HepG2 (cell line): ENCODE measurements around the gene MYCBPAP. TPM values are rescaled to one million over a fixed set of nuclear protein-coding genes. Genes with fewer than 3 reads are reported as not detected.

Experiments
- ATAC-seq: fragments of 200-7000 bp; cut with Tn5 transposase; 3 replicates; pipeline ENCODE4 v1.9.1; 2020; ENCODE audit warnings: mild to moderate bottlenecking, moderate library complexity
- BruUV-seq: library from RNA; stranded (reverse); fragments of 400-500 nt; replicated peaks from 2 replicates; lab custom pipeline; 2021; lab: Mats Ljungman, UMichigan
- CTCF ChIA-PET: fragments of 300-600 bp; formaldehyde crosslinking; extraction: SDS; loops from one replicate; lab custom pipeline; 2021; ENCODE audit warnings: low total read pairs, inconsistent platforms, low intra/inter-chr PET ratio; lab: Yijun Ruan, JAX
- POLR2A ChIA-PET: fragments of 350-600 bp; sonication (Branson Sonifier 250); formaldehyde crosslinking; loops from one replicate; lab custom pipeline; 2020; ENCODE audit warnings: antibody characterized with exemption, inconsistent platforms; lab: Yijun Ruan, JAX
- DNase-seq: peaks from one replicate; pipeline ENCODE4 v3.0.0-alpha.2; 2015; ENCODE audit warnings: low spot score
- FAIRE-seq: peaks from 3 replicates; lab custom pipeline; 2011; peaks lifted over from hg19 to GRCh38; lab: Jason Lieb, UNC
- H2AFZ ChIP-seq: one replicate; pipeline ENCODE4 v1.6.1; 2011; ENCODE audit warnings: low read length, inconsistent platforms
- H3K27ac ChIP-seq: fragments of 300-600 bp; 3 replicates; pipeline ENCODE4 v1.8.0; 2011; ENCODE audit warnings: mixed run types, mild to moderate bottlenecking, mixed read lengths, low read length, inconsistent platforms; ENCODE audit not compliant: insufficient read depth; ENCODE audit errors: extremely low read length
- H3K27me3 ChIP-seq, 2 experiments: fragments of 200-600 bp in 1 of 2; 2 replicates in 1 of 2; 3 replicates in 1 of 2; pipeline versions ENCODE4 v1.6.0 to v1.8.0; 2011; ENCODE audit warnings: low read length in 2 of 2, mild to moderate bottlenecking in 2 of 2, moderate library complexity in 2 of 2, inconsistent platforms in 1 of 2; ENCODE audit not compliant: insufficient read depth in 2 of 2, control insufficient read depth in 1 of 2
- H3K36me3 ChIP-seq, 2 experiments: fragments of 200-600 bp in 1 of 2; replicated peaks in 1 of 2; 2 replicates in 1 of 2; 3 replicates in 1 of 2; pipeline versions ENCODE4 v1.5.1 to v1.8.0; 2011; ENCODE audit warnings: low read length in 2 of 2, inconsistent platforms in 1 of 2; ENCODE audit not compliant: insufficient read depth in 2 of 2, control insufficient read depth in 1 of 2
- H3K4me1 ChIP-seq: 2 replicates; pipeline ENCODE4 v1.5.1; 2012; ENCODE audit warnings: low read length, inconsistent platforms; ENCODE audit not compliant: insufficient read depth
- H3K4me2 ChIP-seq: 2 replicates; pipeline ENCODE4 v1.6.0; 2011; ENCODE audit warnings: low read depth, low read length, inconsistent platforms
- H3K4me3 ChIP-seq, 3 experiments: fragments of 200-600 bp in 1 of 3; sonication (generic), shearing (Covaris generic) in 1 of 3; replicated peaks in 1 of 3; 2 replicates each; pipeline ENCODE4 v1.5.1; 2011 to 2016; ENCODE audit warnings: low read length in 3 of 3, inconsistent platforms in 2 of 3, low read depth in 2 of 3, mild to moderate bottlenecking in 2 of 3, control low read depth in 1 of 3, mixed read lengths in 1 of 3; ENCODE audit not compliant: insufficient read depth in 1 of 3
- H3K79me2 ChIP-seq: one replicate; pipeline ENCODE4 v1.6.1; 2011; ENCODE audit warnings: low read length, inconsistent platforms; ENCODE audit not compliant: insufficient read depth
- H3K9ac ChIP-seq: 2 replicates; pipeline ENCODE4 v1.6.0; 2011; ENCODE audit warnings: mild to moderate bottlenecking, low read depth, low read length, inconsistent platforms; ENCODE audit not compliant: insufficient read depth
- H3K9me3 ChIP-seq: 2 replicates; pipeline ENCODE4 v1.5.1; 2012; ENCODE audit warnings: mild to moderate bottlenecking, low read length
- H4K20me1 ChIP-seq: 2 replicates; pipeline ENCODE4 v1.6.0; 2011; ENCODE audit warnings: inconsistent platforms, mild to moderate bottlenecking, low read length, moderate library complexity; ENCODE audit not compliant: insufficient read depth
- BATF2 ChIP-seq: sonication (generic); formaldehyde crosslinking; IDR thresholded peaks from 2 replicates; pipeline ENCODE4 v1.8.0; 2022; ENCODE audit warnings: mild to moderate bottlenecking, missing genetic modification reagents, moderate library complexity
- GABPA ChIP-seq, 2 experiments: IDR thresholded peaks; 2 replicates each; pipeline ENCODE4 v1.6.1; 2011 to 2016; ENCODE audit warnings: low read depth in 2 of 2, low read length in 1 of 2, missing biosample characterization in 1 of 2, missing genetic modification characterization in 1 of 2
- GLI4 ChIP-seq: sonication (generic); formaldehyde crosslinking; IDR thresholded peaks from 2 replicates; pipeline ENCODE4 v1.5.1; 2020; ENCODE audit warnings: missing genetic modification reagents, mild to moderate bottlenecking, moderate library complexity, borderline replicate concordance
- MYPOP ChIP-seq: sonication (generic); formaldehyde crosslinking; IDR thresholded peaks from 2 replicates; pipeline ENCODE4 v1.8.1; 2023; ENCODE audit warnings: mild to moderate bottlenecking, moderate library complexity, missing genetic modification reagents
- ZC3H13 ChIP-seq: sonication (generic); formaldehyde crosslinking; IDR thresholded peaks from 2 replicates; pipeline ENCODE4 v1.8.1; 2023; ENCODE audit warnings: mild to moderate bottlenecking, missing genetic modification reagents, moderate library complexity
- WGBS: methylation state at CpG from one replicate; pipeline ENCODE4 v1.1.6; 2017; ENCODE audit warnings: low lambda C conversion rate; 5-methylcytosine and 5-hydroxymethylcytosine counted together
- in situ Hi-C: cut with HindIII; loops from 2 replicates; pipeline ENCODE4 v1.10.0; 2017; ENCODE audit warnings: low pct_unique_long_range_greater_than_20kb; ENCODE audit not compliant: extremely low pct_ligation_motif_present
- intact Hi-C: fragments of 100-400 bp; cut with micrococcal nuclease; formaldehyde crosslinking; loops from one replicate; pipeline ENCODE4 v1.10.0; 2022; ENCODE audit not compliant: unreplicated experiment
- polyA plus RNA-seq, 8 experiments: library from polyadenylated mRNA; depleted of rRNA in 3 of 8; stranded (reverse) in 7 of 8; unstranded in 1 of 8; fragments of >200 nt; fragmentation: Illumina TruSeq in 4 of 8; extraction: Trizol in 4 of 8; gene quantifications; 2 replicates each; pipeline versions ENCODE4 v1.2.1 to v1.2.3, GENCODE V29; 2011 to 2016; ENCODE audit warnings: low read depth in 4 of 8, missing spikeins in 1 of 8, mixed read lengths in 1 of 8; ENCODE audit not compliant: insufficient read depth in 1 of 8
- total RNA-seq, 5 experiments: library from RNA; depleted of rRNA; stranded (reverse); fragments of >200 nt; fragmentation: Illumina TruSeq; extraction: Trizol; gene quantifications; 2 replicates each; pipeline ENCODE4 v1.2.3, GENCODE V29; 2016; ENCODE audit warnings: low read depth in 1 of 5
- TF ChIP-seq, protein P1 (sequence below): sonication (generic); formaldehyde crosslinking; IDR thresholded peaks from 2 replicates; pipeline ENCODE4 v1.5.1; 2020; ENCODE audit warnings: mild to moderate bottlenecking, missing genetic modification reagents, moderate library complexity
- TF ChIP-seq, protein P2 (sequence below): fragments of 450-650 bp; IDR thresholded peaks from 2 replicates; pipeline ENCODE4 v1.6.1; 2017; ENCODE audit warnings: mild to moderate bottlenecking
- TF ChIP-seq, protein P3 (sequence below): sonication (generic); formaldehyde crosslinking; IDR thresholded peaks from 2 replicates; pipeline ENCODE4 v1.5.1; 2020; ENCODE audit warnings: mild to moderate bottlenecking, moderate library complexity, missing genetic modification reagents

The MYCBPAP gene
- total and polyA plus RNA-seq, 2 of the 13 experiments (the other 11 are each of a cell fraction or from before 2014, with no cell fraction given) = 0.22 to 0.24 TPM

DNA sequence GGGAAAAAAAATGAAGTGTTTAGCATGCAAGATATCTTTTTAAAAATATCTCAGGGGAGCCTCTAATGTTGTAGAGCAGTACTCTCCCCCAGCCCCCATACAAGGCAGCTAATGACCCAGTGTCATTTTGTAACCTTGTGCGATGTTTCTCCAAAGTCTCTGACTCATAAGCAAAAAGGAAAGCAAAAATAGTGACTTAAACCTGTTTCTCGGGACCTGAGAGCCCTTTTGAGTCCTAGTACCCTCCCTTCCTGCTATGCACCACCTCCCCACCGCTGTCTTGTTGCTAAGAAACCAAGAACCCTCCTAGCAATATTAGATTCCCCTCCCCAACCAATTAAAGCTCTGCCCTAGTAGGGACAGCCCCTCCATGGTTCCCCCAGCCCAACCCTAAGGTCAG is 2.8 kb downstream of the MYCBPAP start:
- Histone ChIP-seq H3K9ac (no peak overlapping the region), H2AFZ (no peak overlapping the region), H3K4me3 (no peak overlapping the region), H3K27ac (no peak overlapping the region), H3K36me3 (no peaks in the 10 kb centered on the region), H4K20me1 (no peaks in the 10 kb centered on the region), H3K9me3 (no peaks in the 10 kb centered on the region), H3K79me2 (no peaks in the 10 kb centered on the region), H3K27me3 (peaks cover 0 to 8% of the 10 kb centered on the region in 2 experiments; a peak in 1 of 5 replicates), H3K4me2 (no peak overlapping the region), H3K4me1 (peaks cover 42% of the 10 kb centered on the region)
- CTCF ChIA-PET = no interaction called here
- no peak for FAIRE-seq
- no peak for DNase-seq
- 13% methylated on average over 3 of the region's 3 CpGs for WGBS
- no TSS peak for BruUV-seq
- no peak for ATAC-seq
- intact Hi-C loops = no loop called here
- POLR2A ChIA-PET = interaction anchor here (1.7 kb wide), 1 partner anchor 31 kb away, joined by 4 read pairs; no protein-coding TSS in a partner anchor
- TF ChIP-seq BATF2 (CRISPR knock-in tag) = no peak
- no peak for TF ChIP-seq MYPOP (CRISPR knock-in tag)
- TF ChIP-seq, protein P1, sequence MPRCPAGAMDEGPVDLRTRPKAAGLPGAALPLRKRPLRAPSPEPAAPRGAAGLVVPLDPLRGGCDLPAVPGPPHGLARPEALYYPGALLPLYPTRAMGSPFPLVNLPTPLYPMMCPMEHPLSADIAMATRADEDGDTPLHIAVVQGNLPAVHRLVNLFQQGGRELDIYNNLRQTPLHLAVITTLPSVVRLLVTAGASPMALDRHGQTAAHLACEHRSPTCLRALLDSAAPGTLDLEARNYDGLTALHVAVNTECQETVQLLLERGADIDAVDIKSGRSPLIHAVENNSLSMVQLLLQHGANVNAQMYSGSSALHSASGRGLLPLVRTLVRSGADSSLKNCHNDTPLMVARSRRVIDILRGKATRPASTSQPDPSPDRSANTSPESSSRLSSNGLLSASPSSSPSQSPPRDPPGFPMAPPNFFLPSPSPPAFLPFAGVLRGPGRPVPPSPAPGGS (CRISPR knock-in tag) = no peak
- TF ChIP-seq, protein P2, sequence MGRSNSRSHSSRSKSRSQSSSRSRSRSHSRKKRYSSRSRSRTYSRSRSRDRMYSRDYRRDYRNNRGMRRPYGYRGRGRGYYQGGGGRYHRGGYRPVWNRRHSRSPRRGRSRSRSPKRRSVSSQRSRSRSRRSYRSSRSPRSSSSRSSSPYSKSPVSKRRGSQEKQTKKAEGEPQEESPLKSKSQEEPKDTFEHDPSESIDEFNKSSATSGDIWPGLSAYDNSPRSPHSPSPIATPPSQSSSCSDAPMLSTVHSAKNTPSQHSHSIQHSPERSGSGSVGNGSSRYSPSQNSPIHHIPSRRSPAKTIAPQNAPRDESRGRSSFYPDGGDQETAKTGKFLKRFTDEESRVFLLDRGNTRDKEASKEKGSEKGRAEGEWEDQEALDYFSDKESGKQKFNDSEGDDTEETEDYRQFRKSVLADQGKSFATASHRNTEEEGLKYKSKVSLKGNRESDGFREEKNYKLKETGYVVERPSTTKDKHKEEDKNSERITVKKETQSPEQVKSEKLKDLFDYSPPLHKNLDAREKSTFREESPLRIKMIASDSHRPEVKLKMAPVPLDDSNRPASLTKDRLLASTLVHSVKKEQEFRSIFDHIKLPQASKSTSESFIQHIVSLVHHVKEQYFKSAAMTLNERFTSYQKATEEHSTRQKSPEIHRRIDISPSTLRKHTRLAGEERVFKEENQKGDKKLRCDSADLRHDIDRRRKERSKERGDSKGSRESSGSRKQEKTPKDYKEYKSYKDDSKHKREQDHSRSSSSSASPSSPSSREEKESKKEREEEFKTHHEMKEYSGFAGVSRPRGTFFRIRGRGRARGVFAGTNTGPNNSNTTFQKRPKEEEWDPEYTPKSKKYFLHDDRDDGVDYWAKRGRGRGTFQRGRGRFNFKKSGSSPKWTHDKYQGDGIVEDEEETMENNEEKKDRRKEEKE = no peak
- TF ChIP-seq, protein P3, sequence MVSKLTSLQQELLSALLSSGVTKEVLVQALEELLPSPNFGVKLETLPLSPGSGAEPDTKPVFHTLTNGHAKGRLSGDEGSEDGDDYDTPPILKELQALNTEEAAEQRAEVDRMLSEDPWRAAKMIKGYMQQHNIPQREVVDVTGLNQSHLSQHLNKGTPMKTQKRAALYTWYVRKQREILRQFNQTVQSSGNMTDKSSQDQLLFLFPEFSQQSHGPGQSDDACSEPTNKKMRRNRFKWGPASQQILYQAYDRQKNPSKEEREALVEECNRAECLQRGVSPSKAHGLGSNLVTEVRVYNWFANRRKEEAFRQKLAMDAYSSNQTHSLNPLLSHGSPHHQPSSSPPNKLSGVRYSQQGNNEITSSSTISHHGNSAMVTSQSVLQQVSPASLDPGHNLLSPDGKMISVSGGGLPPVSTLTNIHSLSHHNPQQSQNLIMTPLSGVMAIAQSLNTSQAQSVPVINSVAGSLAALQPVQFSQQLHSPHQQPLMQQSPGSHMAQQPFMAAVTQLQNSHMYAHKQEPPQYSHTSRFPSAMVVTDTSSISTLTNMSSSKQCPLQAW (CRISPR knock-in tag) = no peak
- TF ChIP-seq GLI4 (CRISPR knock-in tag) = no peak
- TF ChIP-seq ZC3H13 (CRISPR knock-in tag) = no peak
- no peak for TF ChIP-seq GABPA (IDR thresholded peaks at IDR 0.05; ENCODE audit: low read depth, low read length)
- TF ChIP-seq GABPA (CRISPR knock-in tag; IDR thresholded peaks at IDR 0.05; ENCODE audit: low read depth) = no peak
- in situ Hi-C loops = no loop called here
